ENCODE results near the gene CTIF.

DNA sequence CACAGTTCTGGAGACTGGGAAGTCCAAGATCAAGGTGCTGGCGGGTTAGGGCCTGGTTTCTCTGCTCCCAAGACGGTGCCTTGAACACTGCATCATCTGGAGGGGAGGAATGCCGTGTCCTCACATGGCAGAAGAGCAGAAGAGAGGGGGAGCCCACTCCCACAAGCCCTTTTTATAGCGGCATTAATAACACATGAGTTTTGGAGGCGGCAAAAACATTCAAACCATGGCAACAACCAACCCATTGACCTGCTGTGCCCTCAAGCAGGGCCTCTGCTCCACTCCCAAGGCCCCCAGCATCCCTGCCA is 349.9 kb downstream of the CTIF start:
- TF ChIP-seq, protein P1, sequence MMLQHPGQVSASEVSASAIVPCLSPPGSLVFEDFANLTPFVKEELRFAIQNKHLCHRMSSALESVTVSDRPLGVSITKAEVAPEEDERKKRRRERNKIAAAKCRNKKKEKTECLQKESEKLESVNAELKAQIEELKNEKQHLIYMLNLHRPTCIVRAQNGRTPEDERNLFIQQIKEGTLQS (IDR thresholded peaks at IDR 0.05) = no peak
- TF ChIP-seq, protein P2, sequence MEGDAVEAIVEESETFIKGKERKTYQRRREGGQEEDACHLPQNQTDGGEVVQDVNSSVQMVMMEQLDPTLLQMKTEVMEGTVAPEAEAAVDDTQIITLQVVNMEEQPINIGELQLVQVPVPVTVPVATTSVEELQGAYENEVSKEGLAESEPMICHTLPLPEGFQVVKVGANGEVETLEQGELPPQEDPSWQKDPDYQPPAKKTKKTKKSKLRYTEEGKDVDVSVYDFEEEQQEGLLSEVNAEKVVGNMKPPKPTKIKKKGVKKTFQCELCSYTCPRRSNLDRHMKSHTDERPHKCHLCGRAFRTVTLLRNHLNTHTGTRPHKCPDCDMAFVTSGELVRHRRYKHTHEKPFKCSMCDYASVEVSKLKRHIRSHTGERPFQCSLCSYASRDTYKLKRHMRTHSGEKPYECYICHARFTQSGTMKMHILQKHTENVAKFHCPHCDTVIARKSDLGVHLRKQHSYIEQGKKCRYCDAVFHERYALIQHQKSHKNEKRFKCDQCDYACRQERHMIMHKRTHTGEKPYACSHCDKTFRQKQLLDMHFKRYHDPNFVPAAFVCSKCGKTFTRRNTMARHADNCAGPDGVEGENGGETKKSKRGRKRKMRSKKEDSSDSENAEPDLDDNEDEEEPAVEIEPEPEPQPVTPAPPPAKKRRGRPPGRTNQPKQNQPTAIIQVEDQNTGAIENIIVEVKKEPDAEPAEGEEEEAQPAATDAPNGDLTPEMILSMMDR (IDR thresholded peaks at IDR 0.05; ENCODE audit: low read depth, low read length, missing input control) = no peak
- TF ChIP-seq SP1 (IDR thresholded peaks at IDR 0.05) = no peak

Measured in liver (tissue), 3 donors.